GM10248 (cell line): Measurements from ENCODE around the gene KISS1R.

ENCODE experiments used
- CTCF ChIA-PET: fragments of 300-600 bp; sonication (Branson Sonifier 250); formaldehyde crosslinking; extraction: SDS; loops from one replicate; lab custom pipeline; 2021; ENCODE audit warnings: antibody characterized with exemption; lab: Yijun Ruan, JAX
- POLR2A ChIA-PET: fragments of 350-650 bp; sonication (Branson Sonifier 250); formaldehyde crosslinking; extraction: SDS; loops from one replicate; lab custom pipeline; 2020; ENCODE audit warnings: antibody characterized with exemption; lab: Yijun Ruan, JAX
- DNase-seq: peaks from one replicate; pipeline ENCODE4 v3.0.0; 2012; ENCODE audit errors: extremely low spot score
- CTCF ChIP-seq: IDR thresholded peaks from 2 replicates; pipeline ENCODE4 v1.5.1; 2012; ENCODE audit warnings: mild to moderate bottlenecking, low read depth; ENCODE audit errors: extremely low read depth, missing control alignments, control extremely low read depth

Gene KISS1R

GRCh38 chr19:870963-871401 lies 46.2 kb upstream of the KISS1R start:
- DNase-seq: no peak
- TF ChIP-seq CTCF: no peak
- ChIA-PET POLR2A (no interaction called here), CTCF (interaction anchor here (1.0 kb wide), 1 partner anchor 133 kb away, joined by 3 read pairs; no protein-coding TSS in a partner anchor)

GRCh38 chr19:871446-872265 lies 45.5 kb upstream of the KISS1R start:
- DNase-seq: no peak
- POLR2A ChIA-PET: interaction anchor here (1.4 kb wide), 1 partner anchor 8 kb away, joined by 5 read pairs; no protein-coding TSS in a partner anchor
- no peak for TF ChIP-seq CTCF
- CTCF ChIA-PET: interaction anchor here (1.0 to 4.3 kb wide), 2 partner anchors 7 to 132 kb away, joined by 3 to 23 read pairs; no protein-coding TSS in a partner anchor

- TF ChIP-seq CTCF: no peak
- peak; percentile 79 for DNase-seq
- ChIA-PET POLR2A (interaction anchor here (1.4 kb wide), 1 partner anchor 9 kb away, joined by 5 read pairs; no protein-coding TSS in a partner anchor), CTCF (interaction anchor here (4.3 kb wide), 1 partner anchor 8 kb away, joined by 23 read pairs; no protein-coding TSS in a partner anchor)
These were observed 44.7 kb upstream of the KISS1R start for GRCh38 chr19:872266-872951.

GRCh38 chr19:873084-873483 lies 44.0 kb upstream of the KISS1R start:
- TF ChIP-seq CTCF: no peak
- DNase-seq: peak; percentile 67
- CTCF ChIA-PET: interaction anchor here (4.3 kb wide), 1 partner anchor 9 kb away, joined by 23 read pairs; no protein-coding TSS in a partner anchor
- POLR2A ChIA-PET: no interaction called here

- no peak for TF ChIP-seq CTCF
- CTCF ChIA-PET: interaction anchor here (4.3 kb wide), 1 partner anchor 9 kb away, joined by 23 read pairs; no protein-coding TSS in a partner anchor
- POLR2A ChIA-PET: interaction anchor here (0.6 kb wide), 1 partner anchor 158 kb away, joined by 4 read pairs; no protein-coding TSS in a partner anchor
- DNase-seq: no peak
These were observed 43.5 kb upstream of the KISS1R start for GRCh38 chr19:873561-874041.
